DMS79 treated with DMSO at 0.1 percent for 48 hours (cell line): ENCODE measurements around the gene KCTD3.

Source experiments
- DNase-seq: peaks from one replicate; lab custom pipeline; 2025; lab: John Stamatoyannopoulos, UW

KCTD3 gene

DNA sequence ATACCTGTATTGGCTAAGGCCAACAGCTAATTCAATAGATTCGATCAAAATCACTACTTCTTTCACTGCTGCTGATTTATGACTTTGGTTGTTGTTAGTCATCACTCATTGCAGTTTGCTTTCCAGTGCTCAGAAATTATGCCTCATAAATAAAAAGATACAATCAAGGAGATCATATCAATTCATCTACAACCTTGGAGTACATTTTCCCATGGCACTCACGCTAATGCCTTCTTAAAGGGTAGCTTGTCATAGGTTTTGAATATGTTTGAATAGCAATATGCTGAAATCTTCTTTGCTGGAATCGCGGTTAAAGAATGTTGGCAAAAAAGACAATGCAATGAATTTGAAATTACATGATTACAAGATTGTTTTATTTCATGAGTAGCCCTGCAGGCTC lies 89.9 kb downstream of the KCTD3 start:
- DNase-seq, result no peak

- DNase-seq, result no peak
Measured at GRCh38 chr1:215660259-215660658, 93.2 kb downstream of the KCTD3 start.

- no peak for DNase-seq
Measured at GRCh38 chr1:215661033-215661432, 93.9 kb downstream of the KCTD3 start.

GRCh38 chr1:215665215-215665614 lies 98.1 kb downstream of the KCTD3 start:
- no peak for DNase-seq

DNA sequence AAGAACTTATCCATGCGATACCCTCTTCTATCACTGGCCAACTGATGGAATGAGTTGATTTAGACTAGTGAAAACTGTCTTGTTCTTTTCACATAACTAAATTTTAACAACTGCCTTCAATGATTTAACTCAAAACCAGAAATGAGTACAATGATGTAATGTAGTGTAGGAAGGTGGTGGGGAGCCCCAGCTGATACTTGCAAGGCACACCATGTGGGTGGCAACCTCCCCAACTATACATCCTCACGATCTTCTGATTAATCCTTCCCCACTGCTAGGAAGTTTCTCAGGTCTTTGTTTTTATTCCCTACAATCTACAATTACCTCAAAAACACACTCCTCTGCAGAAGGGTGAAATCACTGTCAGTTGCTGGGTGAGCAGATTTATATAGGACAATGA lies 100.7 kb downstream of the KCTD3 start:
- no peak for DNase-seq

DNA sequence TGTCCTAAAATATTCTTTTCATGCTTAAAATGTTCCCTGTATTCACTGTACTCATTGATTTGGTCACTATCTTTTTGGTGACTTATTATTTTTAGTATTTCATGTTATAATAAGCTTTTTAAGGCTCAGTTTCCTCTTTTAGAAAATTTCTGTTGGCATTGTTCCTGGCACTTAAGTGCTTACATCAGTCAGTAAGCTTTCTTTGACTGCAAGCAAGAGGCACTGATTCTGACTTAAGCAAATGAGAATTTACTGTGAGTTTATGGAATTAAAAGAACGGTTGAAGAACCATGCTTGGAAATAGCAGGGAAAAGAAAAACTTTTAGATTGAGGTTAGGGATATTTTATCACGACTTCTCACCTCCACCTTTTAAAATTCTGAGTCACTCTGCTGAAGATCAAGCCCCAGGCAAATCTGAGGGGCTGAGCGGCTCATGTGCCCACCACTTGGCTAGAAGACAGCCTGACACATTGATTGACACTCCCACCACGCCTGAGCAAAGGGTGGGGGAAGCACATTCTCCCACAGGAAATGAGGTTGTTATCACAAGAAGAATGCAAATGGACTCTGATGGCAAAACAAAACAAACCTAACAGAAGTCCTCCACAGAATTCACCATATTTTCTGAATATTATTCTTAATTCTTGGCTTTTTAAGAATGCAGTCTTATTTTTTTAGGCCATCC lies 102.8 kb downstream of the KCTD3 start:
- no peak for DNase-seq
